ENCODE measurements around the gene NFILZ. TPM values are rescaled to one million over a fixed set of nuclear protein-coding genes. Genes with fewer than 3 reads are reported as not detected.
A peak's percentile ranks its signal among the peaks of the same experiment; 100 is the strongest.

Gene NFILZ
- total and polyA plus RNA-seq, 2 donors (not counting 1 experiment from before 2014, with no cell fraction given) = not detected

DNA sequence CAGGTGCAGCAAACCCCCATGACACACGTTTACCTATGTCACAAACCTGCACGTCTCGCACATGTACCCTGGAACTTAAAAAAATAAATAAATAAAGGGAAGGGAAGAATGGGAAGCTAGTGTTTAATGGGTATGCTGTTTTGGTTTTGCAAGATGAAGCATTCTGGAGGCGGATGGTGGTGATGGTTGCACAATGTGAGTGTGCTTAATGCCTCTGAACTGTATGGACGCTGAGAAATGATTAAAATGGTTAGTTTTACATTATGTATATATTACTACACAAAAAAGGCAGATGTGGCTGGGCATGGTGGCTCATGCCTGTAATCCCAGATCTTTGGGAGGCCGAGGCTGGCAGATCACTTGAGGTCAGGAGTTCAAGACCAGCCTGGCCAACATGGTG, 17.8 kb downstream of the NFILZ start:
- Histone ChIP-seq H3K4me2 (ENCODE audit: extremely low read depth, insufficient read depth, low read length) (no peak overlapping the region), H4K20me1 (ENCODE audit: control insufficient read depth, extremely low read depth, insufficient read depth, low read length) (no peaks in the 10 kb centered on the region), H3K36me3 (ENCODE audit: control insufficient read depth, insufficient read depth, low read length) (no peaks in the 10 kb centered on the region), H3K4me1 (ENCODE audit: control insufficient read depth, extremely low read depth, insufficient read depth, low read length) (no peaks in the 10 kb centered on the region), H3K9ac (ENCODE audit: insufficient read depth, low read length) (no peak overlapping the region), H2AFZ (ENCODE audit: low read length) (no peak overlapping the region), H3K27me3 (ENCODE audit: control insufficient read depth, insufficient read depth, low read length) (no peaks in the 10 kb centered on the region), H3K4me3 (replicated peaks in 1 of 4; ENCODE audit: control extremely low read depth in 1 of 4, insufficient read depth in 1 of 4, low read depth in 3 of 4, low read length in 4 of 4) (no peak overlapping the region), H3K79me2 (ENCODE audit: control insufficient read depth, insufficient read depth, low read length) (no peaks in the 10 kb centered on the region), H3K9me3 (ENCODE audit: control insufficient read depth, insufficient read depth, low read depth, low read length) (no peaks in the 10 kb centered on the region), H3K27ac (ENCODE audit: insufficient read depth, low read length) (no peak overlapping the region)
- TF ChIP-seq, protein P1, sequence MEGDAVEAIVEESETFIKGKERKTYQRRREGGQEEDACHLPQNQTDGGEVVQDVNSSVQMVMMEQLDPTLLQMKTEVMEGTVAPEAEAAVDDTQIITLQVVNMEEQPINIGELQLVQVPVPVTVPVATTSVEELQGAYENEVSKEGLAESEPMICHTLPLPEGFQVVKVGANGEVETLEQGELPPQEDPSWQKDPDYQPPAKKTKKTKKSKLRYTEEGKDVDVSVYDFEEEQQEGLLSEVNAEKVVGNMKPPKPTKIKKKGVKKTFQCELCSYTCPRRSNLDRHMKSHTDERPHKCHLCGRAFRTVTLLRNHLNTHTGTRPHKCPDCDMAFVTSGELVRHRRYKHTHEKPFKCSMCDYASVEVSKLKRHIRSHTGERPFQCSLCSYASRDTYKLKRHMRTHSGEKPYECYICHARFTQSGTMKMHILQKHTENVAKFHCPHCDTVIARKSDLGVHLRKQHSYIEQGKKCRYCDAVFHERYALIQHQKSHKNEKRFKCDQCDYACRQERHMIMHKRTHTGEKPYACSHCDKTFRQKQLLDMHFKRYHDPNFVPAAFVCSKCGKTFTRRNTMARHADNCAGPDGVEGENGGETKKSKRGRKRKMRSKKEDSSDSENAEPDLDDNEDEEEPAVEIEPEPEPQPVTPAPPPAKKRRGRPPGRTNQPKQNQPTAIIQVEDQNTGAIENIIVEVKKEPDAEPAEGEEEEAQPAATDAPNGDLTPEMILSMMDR (conservative IDR thresholded peaks at IDR 0.05 in 1 of 2, IDR thresholded peaks at IDR 0.05 in 1 of 2; ENCODE audit: low read depth in 1 of 2, low read length in 2 of 2) = no peak
- TF ChIP-seq EZH2 (IDR thresholded peaks at IDR 0.05; ENCODE audit: low read length, missing control alignments) = no peak
- DNase-seq (ENCODE audit: low read depth in 2 of 2) = no peak

- no peak for TF ChIP-seq EZH2 (IDR thresholded peaks at IDR 0.05; ENCODE audit: low read length, missing control alignments)
- TF ChIP-seq, protein P1 (conservative IDR thresholded peaks at IDR 0.05 in 1 of 2, IDR thresholded peaks at IDR 0.05 in 1 of 2; ENCODE audit: low read depth in 1 of 2, low read length in 2 of 2) = peak; percentile 93
- Histone ChIP-seq H3K4me1 (ENCODE audit: control insufficient read depth, extremely low read depth, insufficient read depth, low read length) (no peaks in the 10 kb centered on the region), H3K4me3 (replicated peaks in 1 of 4; ENCODE audit: control extremely low read depth in 1 of 4, insufficient read depth in 1 of 4, low read depth in 3 of 4, low read length in 4 of 4) (peak overlapping the region in 1 of 4 experiments; percentile 27), H3K9ac (ENCODE audit: insufficient read depth, low read length) (no peak overlapping the region), H3K36me3 (ENCODE audit: control insufficient read depth, insufficient read depth, low read length) (no peaks in the 10 kb centered on the region), H3K9me3 (ENCODE audit: control insufficient read depth, insufficient read depth, low read depth, low read length) (no peaks in the 10 kb centered on the region), H3K27ac (ENCODE audit: insufficient read depth, low read length) (no peak overlapping the region), H3K79me2 (ENCODE audit: control insufficient read depth, insufficient read depth, low read length) (no peaks in the 10 kb centered on the region), H2AFZ (ENCODE audit: low read length) (peak overlapping the region; percentile 60), H3K4me2 (ENCODE audit: extremely low read depth, insufficient read depth, low read length) (peak overlapping the region; percentile 35), H4K20me1 (ENCODE audit: control insufficient read depth, extremely low read depth, insufficient read depth, low read length) (no peaks in the 10 kb centered on the region), H3K27me3 (ENCODE audit: control insufficient read depth, insufficient read depth, low read length) (no peaks in the 10 kb centered on the region)
- DNase-seq (ENCODE audit: low read depth in 2 of 2) = peak; percentile 16 to 37
Observed at GRCh38 chr19:8654591-8655339, 24.3 kb downstream of the NFILZ start.

DNA sequence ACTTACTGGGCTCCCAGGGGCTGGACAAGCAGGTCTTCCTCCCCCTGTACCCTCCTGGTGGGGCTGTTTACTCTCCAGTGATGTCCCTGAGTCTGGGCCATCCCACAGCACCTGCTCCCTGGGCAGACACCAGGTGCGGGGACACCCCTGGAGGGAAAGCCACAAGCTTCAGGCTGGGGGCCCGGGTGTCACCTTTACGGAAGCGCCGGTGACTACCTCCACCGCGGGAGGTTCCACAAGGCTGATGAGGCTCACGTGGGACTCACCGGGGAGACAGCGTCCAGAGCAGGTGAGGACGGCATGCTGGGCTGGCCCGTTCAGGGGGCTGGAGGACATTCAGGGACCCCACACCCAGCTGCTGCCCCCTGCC, 24.9 kb downstream of the NFILZ start:
- Histone ChIP-seq H3K4me2 (ENCODE audit: extremely low read depth, insufficient read depth, low read length) (no peak overlapping the region), H2AFZ (ENCODE audit: low read length) (no peak overlapping the region), H3K9me3 (ENCODE audit: control insufficient read depth, insufficient read depth, low read depth, low read length) (no peaks in the 10 kb centered on the region), H3K36me3 (ENCODE audit: control insufficient read depth, insufficient read depth, low read length) (no peaks in the 10 kb centered on the region), H3K4me1 (ENCODE audit: control insufficient read depth, extremely low read depth, insufficient read depth, low read length) (no peaks in the 10 kb centered on the region), H3K27ac (ENCODE audit: insufficient read depth, low read length) (no peak overlapping the region), H4K20me1 (ENCODE audit: control insufficient read depth, extremely low read depth, insufficient read depth, low read length) (no peaks in the 10 kb centered on the region), H3K9ac (ENCODE audit: insufficient read depth, low read length) (no peak overlapping the region), H3K79me2 (ENCODE audit: control insufficient read depth, insufficient read depth, low read length) (no peaks in the 10 kb centered on the region), H3K27me3 (ENCODE audit: control insufficient read depth, insufficient read depth, low read length) (no peaks in the 10 kb centered on the region), H3K4me3 (replicated peaks in 1 of 4; ENCODE audit: control extremely low read depth in 1 of 4, insufficient read depth in 1 of 4, low read depth in 3 of 4, low read length in 4 of 4) (no peak overlapping the region)
- no peak for TF ChIP-seq EZH2 (IDR thresholded peaks at IDR 0.05; ENCODE audit: low read length, missing control alignments)
- TF ChIP-seq, protein P1 (conservative IDR thresholded peaks at IDR 0.05 in 1 of 2, IDR thresholded peaks at IDR 0.05 in 1 of 2; ENCODE audit: low read depth in 1 of 2, low read length in 2 of 2) = no peak
- no peak for DNase-seq (ENCODE audit: low read depth in 2 of 2)
